CD4-positive, alpha-beta T cell (primary cell): ENCODE data around the gene ALDH8A1. TPM values are rescaled to one million over a fixed set of nuclear protein-coding genes. Genes with fewer than 3 reads are reported as not detected.

Experiments
- ATAC-seq: fragments of 200-7000 bp; cut with Tn5 transposase; one replicate; pipeline ENCODE4 v1.10.0; 2022; ENCODE audit warnings: mild to moderate bottlenecking; ENCODE audit not compliant: poor library complexity
- CTCF ChIA-PET: fragments of 350-600 bp; sonication (Branson Sonifier 250); formaldehyde crosslinking; loops from one replicate; lab custom pipeline; 2021; ENCODE audit warnings: antibody characterized with exemption, inconsistent platforms; lab: Charles Lee
- POLR2A ChIA-PET: fragments of 350-600 bp; sonication (Branson Sonifier 250); formaldehyde crosslinking; loops from one replicate; lab custom pipeline; 2021; ENCODE audit warnings: antibody characterized with exemption, inconsistent platforms; lab: Charles Lee
- DNase-seq, 14 experiments: peaks; one replicate each; pipeline ENCODE4 v3.0.0-alpha.2; 2013 to 2020; ENCODE audit warnings: mixed read lengths in 2 of 14
- H3K27ac ChIP-seq, 2 donors: one replicate each; pipeline versions ENCODE4 v1.5.1 to v1.7.0; 2013; ENCODE audit warnings: low read length in 2 of 2, low read depth in 1 of 2, mild to moderate bottlenecking in 1 of 2
- H3K27me3 ChIP-seq, 2 experiments: 1 replicate in 1 of 2; 2 replicates in 1 of 2; pipeline versions ENCODE4 v1.6.1 to v1.7.0; 2013; ENCODE audit warnings: low read length in 2 of 2, control low read depth in 1 of 2, mild to moderate bottlenecking in 1 of 2, moderate library complexity in 1 of 2; ENCODE audit not compliant: insufficient read depth in 2 of 2, control insufficient read depth in 1 of 2
- H3K36me3 ChIP-seq: one replicate; pipeline ENCODE4 v1.6.1; 2013; ENCODE audit warnings: low read length, control low read depth; ENCODE audit not compliant: insufficient read depth
- H3K4me1 ChIP-seq: one replicate; pipeline ENCODE4 v1.6.1; 2013; ENCODE audit warnings: low read length, control low read depth; ENCODE audit not compliant: insufficient read depth
- H3K4me3 ChIP-seq: one replicate; pipeline ENCODE4 v1.5.1; 2013; ENCODE audit warnings: mild to moderate bottlenecking, low read length, moderate library complexity
- H3K9me3 ChIP-seq, 2 experiments: 1 replicate in 1 of 2; 2 replicates in 1 of 2; pipeline versions ENCODE4 v1.6.1 to v1.7.0; 2013; ENCODE audit warnings: low read length in 2 of 2, mild to moderate bottlenecking in 2 of 2, control low read depth in 1 of 2, moderate library complexity in 1 of 2; ENCODE audit not compliant: control insufficient read depth in 1 of 2, insufficient read depth in 1 of 2
- H3K27ac Mint-ChIP-seq: one replicate; pipeline ENCODE4 v1.8.0; 2020; ENCODE audit warnings: mixed read lengths
- H3K27me3 Mint-ChIP-seq: one replicate; pipeline ENCODE4 v1.8.0; 2021; ENCODE audit warnings: mixed read lengths
- H3K36me3 Mint-ChIP-seq: one replicate; pipeline ENCODE4 v1.8.0; 2021; ENCODE audit warnings: low read depth, mixed read lengths
- H3K4me1 Mint-ChIP-seq: one replicate; pipeline ENCODE4 v1.8.0; 2021; ENCODE audit warnings: low read depth, mixed read lengths
- H3K4me3 Mint-ChIP-seq: one replicate; pipeline ENCODE4 v1.8.0; 2020; ENCODE audit warnings: mild to moderate bottlenecking, mixed read lengths
- H3K9me3 Mint-ChIP-seq: one replicate; pipeline ENCODE4 v1.8.0; 2020; ENCODE audit warnings: mixed read lengths
- CTCF ChIP-seq: fragments of 200-600 bp; IDR thresholded peaks from one replicate; pipeline ENCODE4 v1.8.0; 2022; ENCODE audit warnings: antibody characterized with exemption, mild to moderate bottlenecking
- intact Hi-C, 2 experiments: fragments of 100-400 bp; cut with DNase I in 1 of 2; cut with micrococcal nuclease in 1 of 2; formaldehyde crosslinking; loops; one replicate each; pipeline versions ENCODE4 v1.15.1 to v1.9.0; 2023 to 2025; cut with DNase I, micrococcal nuclease
- total RNA-seq, 174 experiments: library from RNA in 2 of 174; stranded (reverse) in 2 of 174; gene quantifications; one replicate each; pipeline ENCODE4 v1.2.3 and lab custom pipeline; 2021 to 2026

ALDH8A1 gene
- total RNA-seq, 2 experiments from 2014 or later = 1.4 to 1.6 TPM

- Mint-ChIP-seq H3K4me1 (no peaks in the 10 kb centered on the region), H3K4me3 (no peak overlapping the region), H3K9me3 (peaks cover 4% of the 10 kb centered on the region), H3K36me3 (no peaks in the 10 kb centered on the region), H3K27me3 (no peaks in the 10 kb centered on the region), H3K27ac (no peak overlapping the region)
- peaks cover 0 to 10% of the 10 kb centered on the region in 2 experiments for H3K9me3 ChIP-seq
- ChIA-PET POLR2A (no interaction called here), CTCF (no interaction called here)
- no peaks in the 10 kb centered on the region for H3K4me1 ChIP-seq
- no peak overlapping the region for H3K4me3 ChIP-seq
- DNase-seq (no peak), ATAC-seq (no peak)
- H3K27me3 ChIP-seq = peaks cover 0 to 7% of the 10 kb centered on the region in 2 experiments
- no peak for TF ChIP-seq CTCF
- H3K36me3 ChIP-seq = no peaks in the 10 kb centered on the region
- intact Hi-C loops = no loop called here
- H3K27ac ChIP-seq = no peak overlapping the region
Measured at GRCh38 chr6:134892362-134892761, 57.5 kb downstream of the ALDH8A1 start.

- Mint-ChIP-seq H3K4me1 (no peaks in the 10 kb centered on the region), H3K27me3 (no peaks in the 10 kb centered on the region), H3K27ac (no peak overlapping the region), H3K4me3 (no peak overlapping the region), H3K9me3 (peaks cover 4% of the 10 kb centered on the region), H3K36me3 (no peaks in the 10 kb centered on the region)
- Histone ChIP-seq H3K27ac (no peak overlapping the region), H3K9me3 (peaks cover 0 to 10% of the 10 kb centered on the region in 2 experiments), H3K27me3 (peaks cover 0 to 7% of the 10 kb centered on the region in 2 experiments), H3K36me3 (no peaks in the 10 kb centered on the region), H3K4me1 (no peaks in the 10 kb centered on the region), H3K4me3 (no peak overlapping the region)
- CTCF ChIA-PET = no interaction called here
- no peak for ATAC-seq
- TF ChIP-seq CTCF = no peak
- no peak for DNase-seq
- POLR2A ChIA-PET = no interaction called here
- intact Hi-C loops = no loop called here
Measured at GRCh38 chr6:134891633-134892032, 58.3 kb downstream of the ALDH8A1 start.

GRCh38 chr6:134888316-134888715 lies 61.6 kb downstream of the ALDH8A1 start:
- H3K27ac Mint-ChIP-seq = no peak overlapping the region
- no peaks in the 10 kb centered on the region for H3K4me1 Mint-ChIP-seq
- ChIA-PET POLR2A (no interaction called here), CTCF (no interaction called here)
- Histone ChIP-seq H3K4me3 (no peak overlapping the region), H3K4me1 (no peaks in the 10 kb centered on the region), H3K27ac (no peak overlapping the region), H3K9me3 (peaks cover 0 to 10% of the 10 kb centered on the region in 2 experiments), H3K36me3 (no peaks in the 10 kb centered on the region), H3K27me3 (peaks cover 0 to 3% of the 10 kb centered on the region in 2 experiments)
- no peak overlapping the region for H3K4me3 Mint-ChIP-seq
- DNase-seq = no peak
- TF ChIP-seq CTCF = no peak
- H3K9me3 Mint-ChIP-seq = peaks cover 4% of the 10 kb centered on the region
- H3K36me3 Mint-ChIP-seq = no peaks in the 10 kb centered on the region
- ATAC-seq = no peak
- peaks cover 9% of the 10 kb centered on the region for H3K27me3 Mint-ChIP-seq
- intact Hi-C loops = no loop called here
